GM12878 (cell line): Measurements from ENCODE around the gene CDH1.

Experiments used
- EP300 ChIP-seq, 2 experiments: fragments of 150-350 bp in 1 of 2; IDR thresholded peaks; 2 replicates each; pipeline ENCODE4 v1.6.1; 2011 to 2012; ENCODE audit warnings: low read depth in 2 of 2, low read length in 2 of 2, borderline replicate concordance in 1 of 2, improper control_type of control experiment in 1 of 2, inconsistent platforms in 1 of 2; ENCODE audit not compliant: control insufficient read depth in 1 of 2
- GABPA ChIP-seq: IDR thresholded peaks from 2 replicates; pipeline ENCODE4 v1.6.1; 2014; ENCODE audit warnings: antibody characterized with exemption, low read depth, mild to moderate bottlenecking, inconsistent platforms
- MXI1 ChIP-seq: fragments of 150-350 bp; IDR thresholded peaks from 2 replicates; pipeline ENCODE4 v1.6.1; 2011; ENCODE audit warnings: low read depth, mild to moderate bottlenecking, inconsistent platforms, low read length, improper control_type of control experiment
- PBX3 ChIP-seq: IDR thresholded peaks from 2 replicates; pipeline ENCODE4 v1.6.1; 2011; ENCODE audit warnings: mild to moderate bottlenecking, low read depth, low read length, moderate library complexity; ENCODE audit not compliant: insufficient replicate concordance
- POLR2A ChIP-seq: IDR thresholded peaks from 2 replicates; pipeline ENCODE4 v1.6.1; 2011; ENCODE audit warnings: low read depth, mild to moderate bottlenecking, low read length
- RFX5 ChIP-seq: IDR thresholded peaks from 2 replicates; pipeline ENCODE4 v1.6.1; 2011; ENCODE audit warnings: low read depth, low read length, improper control_type of control experiment
- TAF1 ChIP-seq: IDR thresholded peaks from 2 replicates; pipeline ENCODE4 v1.6.1; 2011; ENCODE audit warnings: mild to moderate bottlenecking, low read depth, low read length, borderline replicate concordance
- TCF12 ChIP-seq: IDR thresholded peaks from 2 replicates; pipeline ENCODE4 v1.6.1; 2011; ENCODE audit warnings: low read depth, mild to moderate bottlenecking, low read length
- YBX1 ChIP-seq: fragments of 450-650 bp; IDR thresholded peaks from 2 replicates; pipeline ENCODE4 v1.6.1; 2016; ENCODE audit warnings: antibody characterized with exemption
- TF ChIP-seq, protein P1 (sequence below), 3 experiments: IDR thresholded peaks in 2 of 3; conservative IDR thresholded peaks in 1 of 3; 2 replicates each; pipeline ENCODE4 v1.5.1; 2011; ENCODE audit warnings: low read depth in 3 of 3, low read length in 3 of 3, mild to moderate bottlenecking in 3 of 3, control low read depth in 2 of 3, moderate library complexity in 2 of 3, inconsistent platforms in 1 of 3, mixed read lengths in 1 of 3; ENCODE audit not compliant: control insufficient read depth in 2 of 3, insufficient read depth in 1 of 3; ENCODE audit errors: extremely low read depth in 1 of 3

DNA sequence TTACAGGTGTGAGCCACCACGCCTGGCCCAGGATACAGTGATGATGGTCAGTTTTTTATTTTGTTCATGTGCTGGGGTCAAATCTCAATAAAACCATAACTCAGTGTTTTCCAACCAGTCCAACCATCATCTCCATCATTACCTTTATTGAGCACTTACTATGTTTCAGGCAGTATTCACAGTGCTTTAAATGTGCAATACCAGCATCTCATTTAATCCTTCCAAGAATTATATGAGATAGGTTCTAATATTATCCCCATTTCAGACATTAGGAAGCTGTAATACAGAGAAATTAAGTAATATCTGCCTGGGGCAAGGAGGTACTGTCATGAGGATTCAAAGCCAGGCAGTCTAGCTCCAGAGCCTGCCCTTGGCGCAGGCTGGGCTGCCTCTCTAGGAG lies 69.3 kb downstream of the CDH1 start:
- no peak for TF ChIP-seq YBX1
- TF ChIP-seq EP300 (IDR thresholded peaks at IDR 0.05; ENCODE audit: borderline replicate concordance in 1 of 2, control insufficient read depth in 1 of 2, low read depth in 2 of 2, low read length in 2 of 2): no peak
- TF ChIP-seq POLR2A: no peak
- no peak for TF ChIP-seq RFX5
- TF ChIP-seq, protein P1, sequence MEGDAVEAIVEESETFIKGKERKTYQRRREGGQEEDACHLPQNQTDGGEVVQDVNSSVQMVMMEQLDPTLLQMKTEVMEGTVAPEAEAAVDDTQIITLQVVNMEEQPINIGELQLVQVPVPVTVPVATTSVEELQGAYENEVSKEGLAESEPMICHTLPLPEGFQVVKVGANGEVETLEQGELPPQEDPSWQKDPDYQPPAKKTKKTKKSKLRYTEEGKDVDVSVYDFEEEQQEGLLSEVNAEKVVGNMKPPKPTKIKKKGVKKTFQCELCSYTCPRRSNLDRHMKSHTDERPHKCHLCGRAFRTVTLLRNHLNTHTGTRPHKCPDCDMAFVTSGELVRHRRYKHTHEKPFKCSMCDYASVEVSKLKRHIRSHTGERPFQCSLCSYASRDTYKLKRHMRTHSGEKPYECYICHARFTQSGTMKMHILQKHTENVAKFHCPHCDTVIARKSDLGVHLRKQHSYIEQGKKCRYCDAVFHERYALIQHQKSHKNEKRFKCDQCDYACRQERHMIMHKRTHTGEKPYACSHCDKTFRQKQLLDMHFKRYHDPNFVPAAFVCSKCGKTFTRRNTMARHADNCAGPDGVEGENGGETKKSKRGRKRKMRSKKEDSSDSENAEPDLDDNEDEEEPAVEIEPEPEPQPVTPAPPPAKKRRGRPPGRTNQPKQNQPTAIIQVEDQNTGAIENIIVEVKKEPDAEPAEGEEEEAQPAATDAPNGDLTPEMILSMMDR (IDR thresholded peaks at IDR 0.05 in 2 of 3, conservative IDR thresholded peaks at IDR 0.05 in 1 of 3; ENCODE audit: control insufficient read depth in 2 of 3, extremely low read depth in 1 of 3, insufficient read depth in 1 of 3, low read depth in 3 of 3, low read length in 3 of 3): no peak
- no peak for TF ChIP-seq PBX3
- TF ChIP-seq MXI1: no peak
- TF ChIP-seq GABPA: no peak
- no peak for TF ChIP-seq TCF12
- no peak for TF ChIP-seq TAF1
